NCI-H510A (cell line): ENCODE measurements around the gene LARGE1.
A peak's percentile ranks its signal among the peaks of the same experiment; 100 is the strongest.

Experiments used
- DNase-seq: peaks from one replicate; lab custom pipeline; 2025; lab: John Stamatoyannopoulos, UW

Gene LARGE1

GRCh38 chr22:33520904-33521780 lies 399.1 kb downstream of the LARGE1 start:
- no peak for DNase-seq

- DNase-seq: no peak
Observed at GRCh38 chr22:33519974-33520903, 400.0 kb downstream of the LARGE1 start.

- no peak for DNase-seq
Observed at GRCh38 chr22:33519071-33519973, 401.0 kb downstream of the LARGE1 start.

- no peak for DNase-seq
Observed at GRCh38 chr22:33518405-33518804, 401.9 kb downstream of the LARGE1 start.

GRCh38 chr22:33515795-33516194 lies 404.5 kb downstream of the LARGE1 start:
- DNase-seq: peak; percentile 61

- peak; percentile 49 for DNase-seq
Observed at GRCh38 chr22:33513388-33514338, 406.6 kb downstream of the LARGE1 start.

GRCh38 chr22:33512908-33513307 lies 407.4 kb downstream of the LARGE1 start:
- DNase-seq: no peak

GRCh38 chr22:33510429-33510904 lies 409.8 kb downstream of the LARGE1 start:
- DNase-seq: no peak

GRCh38 chr22:33504941-33505625 lies 415.2 kb downstream of the LARGE1 start:
- DNase-seq: no peak

- no peak for DNase-seq
Observed at GRCh38 chr22:33496112-33496511, 424.2 kb downstream of the LARGE1 start.

GRCh38 chr22:33493476-33494205 lies 426.6 kb downstream of the LARGE1 start:
- no peak for DNase-seq

GRCh38 chr22:33492210-33492651 lies 428.0 kb downstream of the LARGE1 start:
- DNase-seq: no peak

- DNase-seq: no peak
Observed at GRCh38 chr22:33487041-33487716, 433.1 kb downstream of the LARGE1 start.

GRCh38 chr22:33481550-33481949 lies 438.7 kb downstream of the LARGE1 start:
- no peak for DNase-seq

GRCh38 chr22:33477120-33478111 lies 442.9 kb downstream of the LARGE1 start:
- DNase-seq: no peak

- DNase-seq: no peak
Observed at GRCh38 chr22:33476716-33477115, 443.6 kb downstream of the LARGE1 start.

GRCh38 chr22:33476206-33476605 lies 444.1 kb downstream of the LARGE1 start:
- DNase-seq: no peak
